ENCODE measurements around the gene RAB40B.

Gene RAB40B

DNA sequence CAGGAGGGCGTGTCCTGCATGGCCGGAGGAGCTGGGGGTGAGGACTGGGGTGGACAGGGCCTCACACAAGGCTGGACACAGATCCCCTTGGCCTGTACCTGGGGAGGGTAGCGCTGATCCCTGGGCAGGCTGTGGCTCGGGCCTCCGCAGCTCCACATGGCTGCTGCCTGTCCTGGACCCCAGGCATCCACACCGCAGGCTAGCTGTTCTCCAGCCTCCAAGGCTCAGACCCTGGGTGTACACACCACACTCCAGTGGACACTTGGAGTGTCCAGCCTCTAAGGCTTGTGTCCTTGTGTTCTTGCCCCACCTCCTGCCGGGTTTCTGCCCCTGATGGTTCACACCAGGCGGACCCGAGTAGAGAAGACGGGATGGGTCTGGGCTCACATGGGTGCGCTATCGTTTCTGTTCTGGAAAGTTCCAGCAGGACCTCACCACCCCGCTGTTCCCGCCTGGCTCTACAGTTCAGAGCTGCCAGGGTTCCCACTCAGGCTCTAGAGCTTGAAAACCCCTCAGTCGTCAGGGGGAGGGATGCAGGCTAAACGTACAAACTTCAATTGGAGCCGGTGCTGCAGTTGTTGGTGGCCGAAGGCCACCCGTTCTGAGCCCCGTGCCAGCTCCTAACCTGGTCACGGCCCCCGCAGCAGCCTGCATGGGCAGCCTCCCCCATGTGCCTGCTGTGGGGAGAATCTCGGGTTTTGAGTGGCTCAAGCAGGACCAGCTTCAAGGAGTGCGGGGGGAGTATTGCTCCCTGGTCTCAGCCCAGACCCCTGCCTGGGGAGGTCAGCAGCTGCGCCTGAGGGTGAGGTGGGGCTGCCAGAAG lies 11.4 kb upstream of the RAB40B start:
- TF ChIP-seq, protein P1, sequence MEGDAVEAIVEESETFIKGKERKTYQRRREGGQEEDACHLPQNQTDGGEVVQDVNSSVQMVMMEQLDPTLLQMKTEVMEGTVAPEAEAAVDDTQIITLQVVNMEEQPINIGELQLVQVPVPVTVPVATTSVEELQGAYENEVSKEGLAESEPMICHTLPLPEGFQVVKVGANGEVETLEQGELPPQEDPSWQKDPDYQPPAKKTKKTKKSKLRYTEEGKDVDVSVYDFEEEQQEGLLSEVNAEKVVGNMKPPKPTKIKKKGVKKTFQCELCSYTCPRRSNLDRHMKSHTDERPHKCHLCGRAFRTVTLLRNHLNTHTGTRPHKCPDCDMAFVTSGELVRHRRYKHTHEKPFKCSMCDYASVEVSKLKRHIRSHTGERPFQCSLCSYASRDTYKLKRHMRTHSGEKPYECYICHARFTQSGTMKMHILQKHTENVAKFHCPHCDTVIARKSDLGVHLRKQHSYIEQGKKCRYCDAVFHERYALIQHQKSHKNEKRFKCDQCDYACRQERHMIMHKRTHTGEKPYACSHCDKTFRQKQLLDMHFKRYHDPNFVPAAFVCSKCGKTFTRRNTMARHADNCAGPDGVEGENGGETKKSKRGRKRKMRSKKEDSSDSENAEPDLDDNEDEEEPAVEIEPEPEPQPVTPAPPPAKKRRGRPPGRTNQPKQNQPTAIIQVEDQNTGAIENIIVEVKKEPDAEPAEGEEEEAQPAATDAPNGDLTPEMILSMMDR (conservative IDR thresholded peaks at IDR 0.05; ENCODE audit: low read depth, low read length) = no peak
- no peak overlapping the region for H3K4me3 ChIP-seq (ENCODE audit: low read length)
- no peak for DNase-seq (ENCODE audit: low read depth)

DNA sequence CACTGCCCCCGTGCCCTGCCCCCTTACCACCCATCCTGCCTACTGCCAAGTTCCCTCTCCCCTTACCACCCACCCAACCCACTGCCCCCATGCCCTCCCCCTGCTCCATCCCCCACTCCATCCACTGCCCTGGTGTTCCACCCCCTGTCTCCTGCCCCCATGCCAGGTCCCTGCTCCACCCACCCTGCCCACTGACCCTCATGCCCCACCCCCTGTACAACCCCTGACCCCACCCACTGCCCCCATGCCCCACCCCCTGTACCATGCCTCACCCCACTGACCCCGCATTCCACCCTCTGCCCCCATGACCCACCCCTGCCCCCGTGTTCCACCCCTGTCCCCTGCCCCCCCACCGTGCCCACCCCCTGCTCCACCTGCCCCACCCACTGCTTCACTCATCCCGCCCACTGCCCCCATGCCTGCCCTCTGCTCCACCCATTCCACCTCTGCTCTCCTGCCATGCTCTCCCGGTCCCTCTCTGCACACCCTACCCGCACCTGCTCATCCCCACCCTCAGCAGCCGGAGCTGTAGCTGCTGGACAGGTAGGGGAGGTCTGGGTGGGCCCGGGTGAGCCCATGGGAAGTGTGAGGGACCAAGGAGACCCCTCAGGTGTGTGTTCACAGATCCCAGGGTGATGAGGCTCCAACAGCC lies 10.7 kb upstream of the RAB40B start:
- H3K4me3 ChIP-seq (ENCODE audit: low read length) = no peak overlapping the region
- no peak for DNase-seq (ENCODE audit: low read depth)
- TF ChIP-seq, protein P1 (conservative IDR thresholded peaks at IDR 0.05; ENCODE audit: low read depth, low read length) = no peak

DNA sequence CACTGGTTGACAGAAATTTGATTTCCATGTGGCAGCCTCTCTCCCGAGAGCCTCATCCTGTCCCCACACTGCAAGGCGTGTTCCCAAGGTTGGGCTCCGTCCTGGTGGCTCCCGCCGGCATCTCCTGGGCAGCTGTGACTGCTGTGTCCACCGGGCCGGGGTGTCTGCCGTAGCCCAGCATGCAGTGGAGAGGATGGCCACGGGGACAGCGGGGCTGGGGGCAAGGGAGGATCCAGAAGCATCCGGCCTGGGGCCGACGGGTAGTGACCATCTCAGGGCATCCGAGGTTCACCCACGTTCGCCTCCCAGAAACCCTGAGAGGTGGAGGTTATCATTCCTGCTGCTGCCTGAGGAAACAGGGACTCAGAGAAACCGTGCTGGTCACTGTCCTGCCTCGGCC lies 7.3 kb upstream of the RAB40B start:
- TF ChIP-seq, protein P1 (conservative IDR thresholded peaks at IDR 0.05; ENCODE audit: low read depth, low read length) = no peak
- no peak overlapping the region for H3K4me3 ChIP-seq (ENCODE audit: low read length)
- DNase-seq (ENCODE audit: low read depth) = no peak

DNA sequence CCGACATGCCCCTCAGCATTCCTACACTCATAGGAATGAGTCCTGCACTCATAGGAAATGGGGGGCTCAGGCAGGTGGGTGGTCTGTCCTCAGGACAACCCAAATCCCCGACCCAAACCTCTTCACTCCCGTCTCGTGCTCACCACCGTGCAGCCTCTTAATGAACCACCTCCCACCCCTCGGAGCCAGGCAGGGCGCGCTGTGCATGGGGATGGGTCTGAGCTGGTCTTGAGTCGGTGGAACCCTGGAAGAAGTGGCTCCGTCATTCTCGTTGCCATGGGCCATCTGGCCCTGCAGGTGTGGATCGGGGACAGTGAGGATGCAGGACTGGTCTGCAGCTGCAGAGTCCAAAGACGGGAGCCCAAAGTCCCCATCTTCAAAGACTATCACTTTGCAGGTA lies 6.4 kb upstream of the RAB40B start:
- DNase-seq (ENCODE audit: low read depth) = no peak
- TF ChIP-seq, protein P1 (conservative IDR thresholded peaks at IDR 0.05; ENCODE audit: low read depth, low read length) = no peak
- no peak overlapping the region for H3K4me3 ChIP-seq (ENCODE audit: low read length)

DNA sequence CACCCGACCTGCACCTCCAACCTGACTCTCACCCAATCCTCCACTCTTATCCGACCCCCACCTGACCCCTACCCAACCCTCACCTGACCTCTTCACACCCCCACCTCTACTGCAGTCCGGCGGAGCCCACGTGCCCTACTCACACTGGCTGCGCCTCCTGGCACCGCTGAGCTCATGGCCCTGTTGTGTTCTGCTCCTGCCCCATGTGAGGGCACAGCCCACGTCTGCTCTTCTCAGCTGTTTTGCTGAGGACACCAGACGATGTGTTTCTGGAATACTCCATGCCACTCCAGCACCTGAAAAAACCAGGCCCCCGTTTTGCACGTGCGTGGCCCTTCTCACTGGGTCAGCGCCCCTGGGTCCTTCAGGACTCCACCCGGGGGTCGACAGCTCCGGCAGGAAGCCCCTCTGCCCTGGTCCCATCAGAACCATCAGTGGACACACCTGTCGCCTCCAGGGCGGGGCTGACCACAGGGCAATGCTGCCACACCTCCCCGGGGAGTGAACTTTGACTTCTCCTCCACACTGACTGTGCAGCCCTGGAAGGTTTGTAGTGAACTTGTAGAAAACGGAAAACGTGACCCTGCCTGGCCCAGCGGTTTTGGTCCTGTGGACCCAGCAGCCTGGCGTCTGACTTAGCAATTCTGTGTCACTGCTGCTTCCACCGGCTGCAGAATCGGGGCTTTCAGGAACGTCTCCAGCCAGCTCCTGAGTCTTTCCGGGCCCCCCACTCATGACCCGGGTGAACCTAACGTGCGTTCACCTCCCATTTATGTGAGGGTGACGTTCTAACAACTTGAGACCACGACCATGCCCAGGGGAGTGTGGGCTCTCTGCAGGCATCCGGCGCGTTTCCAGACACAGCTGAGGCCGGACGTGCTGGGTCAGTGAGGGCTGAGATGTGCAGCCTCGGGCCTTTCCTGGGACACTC lies 5.7 kb upstream of the RAB40B start:
- no peak overlapping the region for H3K4me3 ChIP-seq (ENCODE audit: low read length)
- TF ChIP-seq, protein P1 (conservative IDR thresholded peaks at IDR 0.05; ENCODE audit: low read depth, low read length) = no peak
- no peak for DNase-seq (ENCODE audit: low read depth)

DNA sequence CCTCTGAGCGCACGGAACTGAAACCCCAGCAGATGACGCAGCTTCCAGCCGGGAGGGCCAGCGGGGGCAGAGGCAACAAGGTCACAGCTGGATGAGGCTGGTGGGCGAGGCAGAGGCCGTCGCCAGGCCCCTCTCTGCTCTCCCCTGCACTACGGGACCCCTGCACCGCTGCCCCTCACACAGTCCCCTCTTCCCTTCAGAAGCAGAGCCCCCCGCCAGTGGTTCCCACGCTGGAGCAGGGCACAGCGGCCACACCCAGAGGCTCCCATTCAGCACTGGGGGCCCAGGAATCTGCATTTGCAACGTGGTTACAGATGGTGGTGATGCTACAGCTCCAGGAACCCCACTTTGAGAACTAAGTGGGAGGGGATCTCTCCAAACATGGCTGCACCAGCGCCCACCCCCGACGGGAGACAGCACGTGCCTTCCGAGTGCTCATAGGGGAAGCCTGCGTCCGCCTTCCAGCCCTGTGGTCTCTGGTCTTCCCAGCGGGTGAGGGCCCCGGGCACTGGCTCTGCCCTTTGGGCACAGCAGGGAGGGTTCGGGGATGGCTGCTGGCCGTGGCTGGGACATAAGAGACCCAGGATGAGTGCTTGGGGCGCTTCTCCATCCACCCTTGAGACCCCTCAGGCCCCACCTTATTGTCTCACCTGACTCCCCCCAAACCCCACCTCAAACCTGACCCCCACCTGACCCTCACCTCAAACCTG lies 4.7 kb upstream of the RAB40B start:
- no peak for DNase-seq (ENCODE audit: low read depth)
- H3K4me3 ChIP-seq (ENCODE audit: low read length) = no peak overlapping the region
- TF ChIP-seq, protein P1 (conservative IDR thresholded peaks at IDR 0.05; ENCODE audit: low read depth, low read length) = no peak
